ENCODE data around the gene RASGEF1B.

GRCh38 chr4:81418572-81418971 is 53.1 kb downstream of the RASGEF1B start:
- TF ChIP-seq CTCF (IDR thresholded peaks at IDR 0.05) (no peak), POLR2A (IDR thresholded peaks at IDR 0.05) (no peak), POLR2AphosphoS5 (IDR thresholded peaks at IDR 0.05; ENCODE audit: insufficient read depth in 1 of 2, low read depth in 1 of 2) (no peak)

Measured in vagina (tissue), 2 donors.